WERI-Rb-1 (cell line): ENCODE data around the gene CACNA2D1.

Experiments
- DNase-seq: peaks from one replicate; pipeline ENCODE4 v3.0.0-alpha.2; 2020
- H3K27ac ChIP-seq: fragments of 250-450 bp; sonication (Bioruptor Pico); 2 replicates; pipeline ENCODE4 v1.5.1; 2020; ENCODE audit warnings: mild to moderate bottlenecking, moderate library complexity
- H3K27me3 ChIP-seq: fragments of 250-450 bp; sonication (Bioruptor Pico); 2 replicates; pipeline ENCODE4 v1.5.1; 2021; ENCODE audit warnings: mild to moderate bottlenecking, low read depth, moderate library complexity; ENCODE audit not compliant: insufficient read depth, severe bottlenecking
- H3K36me3 ChIP-seq: fragments of 250-450 bp; sonication (Bioruptor Pico); 2 replicates; pipeline ENCODE4 v1.5.1; 2020; ENCODE audit warnings: mild to moderate bottlenecking, moderate library complexity
- H3K4me3 ChIP-seq: 2 replicates; pipeline ENCODE4 v1.5.1; 2011; ENCODE audit warnings: low read depth, mild to moderate bottlenecking, control low read depth, low read length
- H3K9me3 ChIP-seq: fragments of 250-450 bp; sonication (Bioruptor Pico); 2 replicates; pipeline ENCODE4 v1.5.1; 2021; ENCODE audit warnings: mild to moderate bottlenecking, moderate library complexity; ENCODE audit not compliant: severe bottlenecking
- TF ChIP-seq, protein P1 (sequence below): IDR thresholded peaks from 2 replicates; pipeline ENCODE4 v1.5.1; 2011; ENCODE audit warnings: low read depth, mild to moderate bottlenecking, control low read depth, inconsistent platforms, low read length

Gene CACNA2D1

DNA sequence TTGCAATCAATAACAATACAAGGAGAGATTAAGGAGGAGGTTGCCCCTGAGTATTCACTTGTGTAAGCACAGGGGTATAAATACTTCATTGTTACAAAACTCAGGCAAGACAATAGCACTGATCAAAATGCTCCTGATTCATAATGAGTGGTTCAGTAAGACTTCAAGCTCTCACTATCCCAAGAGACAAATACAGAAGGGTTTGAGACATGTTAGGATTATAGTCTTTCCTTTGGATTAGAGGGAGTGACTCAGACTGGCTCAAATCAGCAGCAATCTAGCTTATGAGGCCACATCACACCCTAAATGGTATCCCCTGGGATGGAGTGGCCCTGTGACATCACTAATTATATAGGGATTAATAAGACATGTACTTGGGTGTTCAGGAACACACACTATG is 506.5 kb downstream of the CACNA2D1 start:
- no peaks in the 10 kb centered on the region for H3K27me3 ChIP-seq
- TF ChIP-seq, protein P1, sequence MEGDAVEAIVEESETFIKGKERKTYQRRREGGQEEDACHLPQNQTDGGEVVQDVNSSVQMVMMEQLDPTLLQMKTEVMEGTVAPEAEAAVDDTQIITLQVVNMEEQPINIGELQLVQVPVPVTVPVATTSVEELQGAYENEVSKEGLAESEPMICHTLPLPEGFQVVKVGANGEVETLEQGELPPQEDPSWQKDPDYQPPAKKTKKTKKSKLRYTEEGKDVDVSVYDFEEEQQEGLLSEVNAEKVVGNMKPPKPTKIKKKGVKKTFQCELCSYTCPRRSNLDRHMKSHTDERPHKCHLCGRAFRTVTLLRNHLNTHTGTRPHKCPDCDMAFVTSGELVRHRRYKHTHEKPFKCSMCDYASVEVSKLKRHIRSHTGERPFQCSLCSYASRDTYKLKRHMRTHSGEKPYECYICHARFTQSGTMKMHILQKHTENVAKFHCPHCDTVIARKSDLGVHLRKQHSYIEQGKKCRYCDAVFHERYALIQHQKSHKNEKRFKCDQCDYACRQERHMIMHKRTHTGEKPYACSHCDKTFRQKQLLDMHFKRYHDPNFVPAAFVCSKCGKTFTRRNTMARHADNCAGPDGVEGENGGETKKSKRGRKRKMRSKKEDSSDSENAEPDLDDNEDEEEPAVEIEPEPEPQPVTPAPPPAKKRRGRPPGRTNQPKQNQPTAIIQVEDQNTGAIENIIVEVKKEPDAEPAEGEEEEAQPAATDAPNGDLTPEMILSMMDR: no peak
- H3K9me3 ChIP-seq: no peaks in the 10 kb centered on the region
- no peak overlapping the region for H3K27ac ChIP-seq
- no peaks in the 10 kb centered on the region for H3K36me3 ChIP-seq
- no peak overlapping the region for H3K4me3 ChIP-seq
- DNase-seq: peak; percentile 22

DNA sequence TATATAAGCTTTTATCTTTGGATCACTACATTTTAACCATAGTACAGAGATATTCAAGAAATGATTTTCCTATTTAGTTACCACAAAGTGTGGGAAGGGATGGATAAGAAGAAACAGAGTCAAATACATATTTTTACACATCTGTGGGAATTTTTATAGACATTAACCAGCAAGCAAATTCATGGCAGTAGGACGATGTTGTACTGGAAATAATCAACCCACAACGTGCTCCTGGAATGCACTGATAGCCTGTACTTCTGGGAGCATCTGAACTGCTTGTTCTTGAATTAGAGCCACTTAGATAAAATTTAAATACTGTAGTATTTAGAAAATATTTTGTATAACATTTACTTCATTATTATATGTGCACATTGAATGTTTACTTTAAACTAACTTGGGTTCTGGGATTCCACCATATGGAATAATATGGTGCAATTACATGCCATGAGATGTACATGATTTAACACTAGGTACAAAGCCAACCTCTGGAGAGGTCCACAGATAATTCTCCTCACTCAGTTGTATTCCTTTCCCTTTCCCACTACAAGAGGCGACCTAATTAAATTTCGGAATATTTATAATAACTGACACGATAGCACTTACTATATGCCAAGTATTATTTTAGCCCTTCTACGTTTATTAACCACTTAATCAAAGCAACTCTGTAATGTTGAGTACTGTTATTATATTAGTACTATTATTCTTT is 508.8 kb downstream of the CACNA2D1 start:
- no peaks in the 10 kb centered on the region for H3K27me3 ChIP-seq
- no peaks in the 10 kb centered on the region for H3K9me3 ChIP-seq
- no peak overlapping the region for H3K4me3 ChIP-seq
- no peak overlapping the region for H3K27ac ChIP-seq
- TF ChIP-seq, protein P1: no peak
- DNase-seq: no peak
- H3K36me3 ChIP-seq: no peaks in the 10 kb centered on the region

DNA sequence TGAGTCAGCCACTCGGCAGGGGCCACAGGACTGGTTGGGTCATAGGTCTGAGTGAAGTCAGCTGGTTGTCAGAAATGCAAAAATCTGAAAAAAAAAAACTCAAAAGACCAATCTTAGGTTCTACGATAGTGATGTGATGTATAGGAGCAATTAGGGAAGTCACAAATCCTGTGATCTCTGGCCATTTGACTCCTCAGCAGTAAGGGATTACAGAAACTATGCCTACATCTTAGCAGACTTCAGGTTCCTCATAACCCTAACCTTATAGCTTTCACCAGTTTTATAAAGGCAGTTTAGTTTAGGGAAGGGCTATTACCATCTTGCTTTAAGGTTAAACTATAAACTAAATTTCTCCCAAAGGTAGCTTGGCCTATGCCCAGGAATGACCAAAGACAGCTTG is 510.6 kb downstream of the CACNA2D1 start:
- TF ChIP-seq, protein P1: no peak
- no peaks in the 10 kb centered on the region for H3K9me3 ChIP-seq
- no peaks in the 10 kb centered on the region for H3K27me3 ChIP-seq
- no peak overlapping the region for H3K4me3 ChIP-seq
- H3K27ac ChIP-seq: no peak overlapping the region
- DNase-seq: no peak
- no peaks in the 10 kb centered on the region for H3K36me3 ChIP-seq

DNA sequence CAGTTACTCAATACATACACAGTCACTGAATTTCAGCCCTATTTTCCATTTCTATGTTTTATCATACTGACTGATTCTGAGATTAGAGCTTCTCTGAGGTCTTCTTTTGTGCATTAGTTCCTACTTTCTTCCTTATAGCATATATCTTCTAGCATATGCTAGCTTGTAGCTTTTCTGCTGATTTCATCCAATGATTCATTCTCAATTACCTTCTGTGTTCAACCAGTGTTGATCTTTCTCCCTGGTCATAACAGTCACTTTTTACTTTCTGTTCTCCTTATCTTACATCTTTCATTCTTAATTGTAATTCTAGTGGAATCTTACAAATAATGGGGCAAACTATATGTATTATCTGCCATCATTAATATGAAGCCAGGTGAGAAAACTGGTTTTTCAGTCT is 514.2 kb downstream of the CACNA2D1 start:
- Histone ChIP-seq H3K36me3 (no peaks in the 10 kb centered on the region), H3K9me3 (no peaks in the 10 kb centered on the region), H3K4me3 (no peak overlapping the region), H3K27me3 (no peaks in the 10 kb centered on the region), H3K27ac (no peak overlapping the region)
- TF ChIP-seq, protein P1: no peak
- no peak for DNase-seq

DNA sequence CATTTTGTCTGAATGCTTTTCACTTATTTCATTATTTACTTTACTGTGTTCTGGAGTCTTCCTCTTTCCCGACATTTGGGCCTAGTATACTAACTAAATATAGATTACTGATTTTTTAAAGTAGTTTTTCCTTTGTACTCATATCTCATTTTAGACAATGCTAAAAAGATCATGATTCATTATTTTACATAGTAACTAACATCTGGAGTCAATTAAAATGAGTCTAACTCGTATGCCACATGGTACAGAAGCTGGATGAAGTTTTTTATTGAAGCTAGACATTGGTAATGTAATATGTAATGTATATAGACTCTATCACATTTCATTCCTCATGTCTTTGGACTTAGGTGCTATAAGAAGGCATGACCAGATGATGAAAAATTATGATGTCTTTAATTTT is 517.4 kb downstream of the CACNA2D1 start:
- H3K4me3 ChIP-seq: no peak overlapping the region
- H3K27me3 ChIP-seq: no peaks in the 10 kb centered on the region

More for the DNA sequence above, 517.4 kb downstream of the CACNA2D1 start:
- Histone ChIP-seq H3K9me3 (no peaks in the 10 kb centered on the region), H3K36me3 (no peaks in the 10 kb centered on the region), H3K27ac (no peak overlapping the region)
- no peak for DNase-seq
- TF ChIP-seq, protein P1: no peak
